Raji (cell line): ENCODE data around the gene VKORC1.

Experiments
- POLR2A ChIP-seq: IDR thresholded peaks from 2 replicates; pipeline ENCODE4 v1.6.1; 2011; ENCODE audit warnings: low read depth, low read length, control low read depth; ENCODE audit not compliant: insufficient read depth

The VKORC1 gene

DNA sequence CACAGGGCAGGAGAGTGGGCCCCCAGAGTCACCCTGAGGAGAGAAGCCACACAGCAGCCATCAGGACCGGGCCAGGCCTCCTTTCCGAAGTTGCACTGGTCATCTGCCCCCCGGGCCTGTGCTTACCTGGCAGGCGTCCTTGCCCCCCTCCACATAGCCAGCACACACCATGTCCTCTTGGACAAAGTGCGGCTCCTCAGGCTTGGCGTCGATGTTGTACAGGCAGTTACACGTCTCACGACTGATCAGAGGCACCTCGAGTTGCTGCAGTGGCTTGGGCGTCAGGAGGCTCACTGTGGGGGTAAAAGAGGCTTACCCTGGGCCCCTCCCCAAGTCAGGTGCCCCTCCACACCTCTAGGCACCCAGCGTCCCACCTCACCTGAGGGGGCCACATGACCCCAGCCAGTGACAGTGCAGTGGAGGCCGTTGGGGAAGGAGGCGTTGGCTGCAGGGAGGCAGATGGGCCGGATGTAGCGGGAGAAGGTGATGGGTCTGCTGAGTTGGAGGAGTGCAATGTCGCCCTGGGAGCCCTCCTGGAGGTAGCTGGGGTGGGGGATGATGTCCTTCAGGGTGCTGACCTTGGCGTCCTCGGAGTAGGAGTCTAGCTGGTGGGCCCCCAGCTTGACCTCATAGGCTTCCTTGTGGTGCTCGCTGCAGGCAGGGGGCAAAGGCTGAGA lies 37.8 kb upstream of the VKORC1 start:
- TF ChIP-seq POLR2A: no peak

- TF ChIP-seq POLR2A: no peak
Observed at GRCh38 chr16:31131841-31132271, 37.3 kb upstream of the VKORC1 start.

DNA sequence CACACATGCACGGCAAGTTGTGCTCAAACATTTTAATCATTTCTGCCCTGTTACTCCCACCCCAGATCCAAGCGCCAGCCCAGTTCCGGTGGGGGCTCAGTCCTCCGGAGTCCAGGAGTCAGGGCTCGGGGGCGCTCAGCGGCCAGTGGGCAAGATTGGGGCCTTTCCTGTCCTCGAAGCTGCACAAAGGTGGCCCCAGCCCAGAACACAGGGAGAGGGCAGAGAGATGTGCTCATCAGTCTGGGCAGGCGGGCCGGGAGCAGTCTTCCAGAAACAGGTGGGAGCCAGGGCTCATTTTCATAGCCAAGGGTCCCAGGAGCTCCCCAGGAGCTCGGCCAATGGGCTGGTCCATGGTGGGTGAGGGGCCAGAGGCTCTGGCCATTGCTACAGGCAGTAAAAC lies 36.8 kb upstream of the VKORC1 start:
- no peak for TF ChIP-seq POLR2A

GRCh38 chr16:31130899-31131298 lies 36.3 kb upstream of the VKORC1 start:
- no peak for TF ChIP-seq POLR2A

DNA sequence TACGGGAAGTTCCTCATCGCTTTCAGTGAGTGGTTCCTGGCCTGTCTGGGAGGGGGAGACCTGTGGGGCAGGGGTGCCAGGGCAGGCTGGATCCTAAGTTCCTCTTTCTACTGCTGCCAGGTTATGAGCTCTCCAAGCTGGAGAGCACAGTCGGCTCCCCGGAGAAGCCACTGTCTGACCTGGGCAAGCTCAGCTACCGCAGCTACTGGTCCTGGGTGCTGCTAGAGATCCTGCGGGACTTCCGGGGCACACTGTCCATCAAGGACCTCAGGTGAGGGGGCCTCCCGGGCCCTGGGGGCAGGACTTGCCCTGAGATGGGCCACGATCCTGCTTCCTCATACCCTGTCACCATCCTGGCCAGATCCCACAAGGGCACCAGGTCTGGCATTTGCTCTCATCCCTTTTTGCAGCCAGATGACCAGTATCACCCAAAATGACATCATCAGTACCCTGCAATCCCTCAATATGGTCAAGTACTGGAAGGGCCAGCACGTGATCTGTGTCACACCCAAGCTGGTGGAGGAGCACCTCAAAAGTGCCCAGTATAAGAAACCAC lies 35.8 kb upstream of the VKORC1 start:
- no peak for TF ChIP-seq POLR2A

DNA sequence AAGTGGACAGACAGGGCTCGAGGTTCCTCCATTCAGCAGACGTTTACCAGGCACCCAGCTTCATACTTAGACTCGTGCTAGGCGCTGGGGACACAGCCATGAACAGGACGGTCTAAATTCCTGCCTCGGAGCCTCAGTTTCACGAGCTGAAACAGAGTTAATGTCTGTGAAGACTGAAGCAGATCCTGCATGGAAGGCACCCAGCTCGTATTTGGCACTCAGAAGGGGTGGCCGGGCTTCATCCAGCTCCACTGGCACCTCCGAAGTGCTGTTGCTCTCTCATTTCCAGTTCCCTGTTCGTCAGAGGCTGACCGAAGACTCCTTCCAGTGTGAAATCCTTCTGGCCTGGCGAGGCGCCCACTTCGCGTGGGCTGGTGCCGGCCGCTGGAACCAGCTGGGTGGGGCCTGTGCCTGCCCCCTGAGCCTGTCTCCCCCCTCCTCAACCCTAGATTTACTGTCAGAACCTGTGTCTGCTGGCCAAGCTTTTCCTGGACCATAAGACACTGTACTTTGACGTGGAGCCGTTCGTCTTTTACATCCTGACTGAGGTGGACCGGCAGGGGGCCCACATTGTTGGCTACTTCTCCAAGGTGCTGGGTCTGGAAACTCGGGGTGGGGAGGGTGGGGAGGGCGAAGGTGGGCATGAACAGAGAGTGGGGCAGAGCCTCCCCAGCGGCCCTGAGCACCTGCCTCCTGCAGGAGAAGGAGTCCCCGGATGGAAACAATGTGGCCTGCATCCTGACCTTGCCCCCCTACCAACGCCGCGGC lies 35.2 kb upstream of the VKORC1 start:
- no peak for TF ChIP-seq POLR2A

- TF ChIP-seq POLR2A: no peak
Observed at GRCh38 chr16:31128711-31129567, 34.3 kb upstream of the VKORC1 start.

DNA sequence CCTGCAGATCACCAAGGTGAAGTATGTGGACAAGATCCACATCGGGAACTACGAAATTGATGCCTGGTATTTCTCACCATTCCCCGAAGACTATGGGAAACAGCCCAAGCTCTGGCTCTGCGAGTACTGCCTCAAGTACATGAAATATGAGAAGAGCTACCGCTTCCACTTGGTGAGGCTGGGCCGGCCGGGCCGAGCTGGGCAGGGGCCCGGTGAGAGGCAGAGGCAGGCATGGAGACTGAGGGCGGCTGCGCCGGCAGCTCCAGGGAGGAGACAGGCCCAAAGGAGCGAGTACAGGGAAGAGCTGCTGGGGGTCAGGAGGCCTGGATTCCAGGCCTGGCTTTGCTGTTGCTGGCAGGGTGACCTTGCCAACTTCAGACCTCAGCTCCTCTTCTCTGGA lies 32.6 kb upstream of the VKORC1 start:
- TF ChIP-seq POLR2A: no peak

DNA sequence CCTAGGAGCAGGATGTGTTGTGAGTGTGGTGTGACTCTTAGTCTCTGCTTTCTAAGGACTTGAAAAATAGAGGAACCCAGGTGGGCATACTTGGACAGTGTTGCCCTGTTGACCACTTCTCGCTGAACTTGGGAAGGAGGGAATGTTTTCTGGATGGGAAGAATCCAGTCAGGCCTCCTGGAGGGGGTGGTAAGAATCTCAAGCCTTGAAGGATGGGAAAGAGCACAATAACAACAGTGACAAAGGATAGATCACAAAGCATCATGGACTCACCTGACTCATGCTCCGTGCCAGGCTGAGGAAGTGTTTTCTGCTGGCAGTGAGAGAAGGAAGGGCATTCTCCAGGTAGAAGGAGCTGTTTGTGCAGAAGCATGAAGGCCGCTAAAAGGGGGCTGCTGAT lies 31.2 kb upstream of the VKORC1 start:
- no peak for TF ChIP-seq POLR2A

DNA sequence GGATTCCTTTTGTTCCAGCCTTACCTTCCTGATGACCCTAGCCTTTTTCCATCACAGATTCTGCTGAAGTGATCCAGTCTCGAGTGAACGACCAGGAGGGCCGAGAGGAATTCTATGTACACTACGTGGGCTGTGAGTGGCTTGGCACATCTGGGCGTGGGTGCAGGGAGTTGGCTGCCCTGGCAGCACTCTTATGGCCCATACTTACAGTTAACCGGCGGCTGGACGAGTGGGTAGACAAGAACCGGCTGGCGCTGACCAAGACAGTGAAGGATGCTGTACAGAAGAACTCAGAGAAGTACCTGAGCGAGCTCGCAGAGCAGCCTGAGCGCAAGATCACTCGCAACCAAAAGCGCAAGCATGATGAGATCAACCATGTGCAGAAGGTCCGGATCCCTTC lies 25.5 kb upstream of the VKORC1 start:
- TF ChIP-seq POLR2A: no peak

DNA sequence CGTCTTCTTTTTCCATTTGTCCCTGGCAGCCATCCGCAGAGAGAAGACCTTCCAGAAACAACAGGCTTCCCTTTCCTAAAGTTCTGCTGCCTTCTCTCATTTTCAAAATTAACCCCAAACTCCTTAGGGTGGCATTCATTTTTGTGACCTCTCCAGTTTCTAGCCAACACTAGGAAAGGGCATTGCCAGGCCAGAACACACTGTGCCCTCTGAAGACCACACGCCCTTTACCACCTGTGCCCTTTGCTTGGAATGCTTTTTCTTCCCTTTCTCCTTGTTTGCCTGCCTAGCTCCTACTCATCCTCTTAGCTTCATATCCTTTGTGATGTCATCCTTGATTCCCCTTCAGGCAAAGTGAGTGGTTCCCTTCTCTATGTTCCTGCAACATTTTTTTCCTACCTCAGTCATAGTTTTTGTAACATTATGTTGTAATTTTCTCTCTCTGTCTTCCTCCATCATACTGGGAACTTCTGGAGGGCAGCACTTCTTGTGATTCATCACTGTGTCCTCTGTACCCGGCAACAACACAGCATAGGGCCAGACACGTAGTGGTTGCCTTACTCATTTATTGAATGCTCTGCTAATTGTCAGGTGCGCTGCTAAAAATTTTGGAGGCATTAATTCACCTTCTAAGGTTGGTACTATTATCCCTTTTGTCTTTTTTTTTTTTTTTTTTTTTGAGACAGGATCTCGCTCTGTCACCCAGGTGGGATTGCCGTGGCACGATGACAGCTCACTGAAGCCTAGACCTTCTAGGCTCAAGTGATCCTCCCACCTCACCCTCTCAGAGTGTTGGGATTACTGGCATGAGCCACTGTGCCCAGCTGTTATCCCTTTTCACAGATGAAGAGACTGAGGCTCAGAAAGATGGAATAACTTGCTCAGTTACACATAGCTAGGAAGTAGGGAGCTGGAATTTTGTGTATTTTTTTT lies 23.9 kb upstream of the VKORC1 start:
- no peak for TF ChIP-seq POLR2A

GRCh38 chr16:31117384-31118222 lies 23.0 kb upstream of the VKORC1 start, which contains the start of gene KAT8:
TSS of gene KAT8 (plus strand) at chr16:31117664. CDS start at chr16:31117682, 18 bp downstream.
- peak; percentile 89 for TF ChIP-seq POLR2A

DNA sequence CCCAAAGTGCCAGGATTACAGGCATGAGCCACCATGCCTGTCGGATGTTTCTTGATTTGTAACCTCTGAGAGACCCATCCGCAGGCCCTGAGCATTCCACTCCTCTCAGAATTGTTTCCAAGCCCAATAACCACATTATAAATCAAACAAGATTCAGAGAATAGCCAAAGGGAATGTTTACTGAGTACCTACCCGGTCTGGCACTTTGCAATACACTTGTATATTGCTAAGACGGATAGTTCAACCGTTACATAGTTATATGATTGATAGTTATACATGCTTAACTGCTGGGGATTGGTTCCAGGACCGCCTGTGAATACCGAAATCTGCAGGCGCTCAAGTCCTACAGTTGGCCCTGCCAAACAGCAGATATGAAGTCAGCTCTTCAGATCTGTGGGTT lies 19.9 kb upstream of the VKORC1 start:
- TF ChIP-seq POLR2A: no peak
